H1 (cell line): ENCODE data around the gene BPIFB6. TPM values are rescaled to one million over a fixed set of nuclear protein-coding genes. Genes with fewer than 3 reads are reported as not detected.

ENCODE experiments used
- CTCF ChIA-PET: fragments of 300-600 bp; sonication (Branson Sonifier 250); formaldehyde crosslinking; loops from one replicate; lab custom pipeline; 2021; ENCODE audit not compliant: partially characterized antibody; lab: Charles Lee
- POLR2A ChIA-PET: fragments of 300-600 bp; sonication (Branson Sonifier 250); formaldehyde crosslinking; loops from one replicate; lab custom pipeline; 2021; ENCODE audit warnings: inconsistent platforms; ENCODE audit not compliant: partially characterized antibody; lab: Charles Lee
- DNase-seq, 2 experiments: peaks; one replicate each; pipeline versions ENCODE4 v3.0.0 to v3.0.0-alpha.2; 2010 to 2022; ENCODE audit warnings: low spot score in 2 of 2, low read depth in 1 of 2, mixed read lengths in 1 of 2
- FAIRE-seq: peaks from 2 replicates; lab custom pipeline; 2011; peaks lifted over from hg19 to GRCh38; lab: Jason Lieb, UNC
- H2AFZ ChIP-seq: 2 replicates; pipeline ENCODE4 v1.8.1; 2012; ENCODE audit warnings: low read length, inconsistent platforms
- H2AK5ac ChIP-seq: 2 replicates; pipeline ENCODE4 v1.6.1; 2013; ENCODE audit warnings: low read depth, low read length
- H2BK120ac ChIP-seq: replicated peaks from 2 replicates; pipeline ENCODE3; 2013; ENCODE audit warnings: low read depth, low read length, inconsistent platforms
- H2BK12ac ChIP-seq: 2 replicates; pipeline ENCODE4 v1.6.1; 2013; ENCODE audit warnings: low read depth, low read length
- H2BK15ac ChIP-seq: 2 replicates; pipeline ENCODE4 v1.6.1; 2013; ENCODE audit warnings: low read length
- H2BK20ac ChIP-seq: 2 replicates; pipeline ENCODE4 v1.6.1; 2013; ENCODE audit warnings: low read length
- H2BK5ac ChIP-seq: 2 replicates; pipeline ENCODE4 v1.6.1; 2013; ENCODE audit warnings: low read depth, low read length
- H3K14ac ChIP-seq: 2 replicates; pipeline ENCODE4 v1.6.1; 2013; ENCODE audit warnings: inconsistent platforms; ENCODE audit not compliant: insufficient read length
- H3K18ac ChIP-seq: 2 replicates; pipeline ENCODE4 v1.6.1; 2013; ENCODE audit warnings: low read length; ENCODE audit errors: extremely low read depth
- H3K23ac ChIP-seq: 2 replicates; pipeline ENCODE4 v1.6.1; 2013; ENCODE audit warnings: inconsistent platforms; ENCODE audit not compliant: insufficient read length
- H3K23me2 ChIP-seq: 2 replicates; pipeline ENCODE4 v1.6.1; 2013; ENCODE audit warnings: low read depth, low read length
- H3K27ac ChIP-seq: 2 replicates; pipeline ENCODE4 v1.6.1; 2011; ENCODE audit warnings: low read depth, low read length, inconsistent platforms
- H3K27me3 ChIP-seq, 4 experiments: replicated peaks in 1 of 4; 1 replicate in 1 of 4; 2 replicates in 3 of 4; pipeline versions ENCODE4 v1.6.1 to v1.8.1; 2011 to 2013; ENCODE audit warnings: low read length in 3 of 4, mild to moderate bottlenecking in 3 of 4, inconsistent platforms in 2 of 4, mixed read lengths in 2 of 4, moderate library complexity in 1 of 4; ENCODE audit not compliant: control insufficient read depth in 3 of 4, insufficient read depth in 3 of 4; ENCODE audit errors: extremely low read depth in 1 of 4
- H3K36me3 ChIP-seq, 4 experiments: 2 replicates each; pipeline versions ENCODE4 v1.6.1 to v1.8.1; 2011 to 2013; ENCODE audit warnings: mild to moderate bottlenecking in 4 of 4, low read length in 3 of 4, moderate library complexity in 2 of 4, control low read depth in 1 of 4, inconsistent platforms in 1 of 4; ENCODE audit not compliant: insufficient read depth in 4 of 4, control insufficient read depth in 2 of 4
- H3K4ac ChIP-seq: replicated peaks from 2 replicates; pipeline ENCODE3; 2013; ENCODE audit warnings: low read length, low read depth, mixed read lengths, inconsistent platforms; ENCODE audit not compliant: insufficient read length
- H3K4me1 ChIP-seq, 4 experiments: replicated peaks in 1 of 4; 1 replicate in 1 of 4; 2 replicates in 3 of 4; pipeline versions ENCODE4 v1.6.1 to v1.8.1; 2011 to 2013; ENCODE audit warnings: low read length in 3 of 4, inconsistent platforms in 2 of 4, mixed read lengths in 1 of 4; ENCODE audit not compliant: insufficient read depth in 4 of 4, control insufficient read depth in 3 of 4
- H3K4me2 ChIP-seq, 2 experiments: 2 replicates each; pipeline versions ENCODE4 v1.6.1 to v1.8.1; 2011 to 2013; ENCODE audit warnings: low read depth in 2 of 2, low read length in 2 of 2, control low read depth in 1 of 2, inconsistent platforms in 1 of 2, mild to moderate bottlenecking in 1 of 2; ENCODE audit not compliant: insufficient read depth in 1 of 2
- H3K4me3 ChIP-seq, 4 experiments: fragments of 200-600, 300-600 bp in 1 of 4; sonication (generic), shearing (Covaris generic), sonication (Bioruptor Twin) in 1 of 4; 2 replicates each; pipeline versions ENCODE4 v1.5.1 to v1.8.1; 2011 to 2016; ENCODE audit warnings: low read length in 4 of 4, low read depth in 3 of 4, control low read depth in 2 of 4, inconsistent platforms in 2 of 4, mild to moderate bottlenecking in 2 of 4, mixed read lengths in 1 of 4, moderate library complexity in 1 of 4; ENCODE audit not compliant: insufficient read depth in 2 of 4; ENCODE audit errors: extremely low read depth in 1 of 4
- H3K56ac ChIP-seq: replicated peaks from 2 replicates; pipeline ENCODE3; 2013; ENCODE audit warnings: low read depth, mild to moderate bottlenecking, mixed read lengths, low read length, inconsistent platforms; ENCODE audit not compliant: insufficient read length
- H3K79me1 ChIP-seq: 2 replicates; pipeline ENCODE4 v1.6.1; 2013; ENCODE audit warnings: low read depth, low read length, control low read depth
- H3K79me2 ChIP-seq, 2 experiments: 2 replicates each; pipeline versions ENCODE4 v1.6.1 to v1.8.1; 2012 to 2013; ENCODE audit warnings: low read length in 2 of 2, mild to moderate bottlenecking in 2 of 2, inconsistent platforms in 1 of 2; ENCODE audit not compliant: insufficient read depth in 2 of 2, control insufficient read depth in 1 of 2
- H3K9ac ChIP-seq, 4 experiments: replicated peaks in 1 of 4; 1 replicate in 1 of 4; 2 replicates in 3 of 4; pipeline versions ENCODE4 v1.6.1 to v1.8.1; 2011 to 2013; ENCODE audit warnings: low read depth in 3 of 4, low read length in 3 of 4, control low read depth in 2 of 4, mild to moderate bottlenecking in 2 of 4, moderate library complexity in 2 of 4, inconsistent platforms in 1 of 4; ENCODE audit errors: extremely low read depth in 1 of 4
- H3K9me3 ChIP-seq, 2 experiments: 2 replicates each; pipeline versions ENCODE4 v1.6.1 to v1.8.1; 2012 to 2013; ENCODE audit warnings: mild to moderate bottlenecking in 2 of 2, moderate library complexity in 2 of 2, control low read depth in 1 of 2, inconsistent platforms in 1 of 2, low read depth in 1 of 2, low read length in 1 of 2, mixed read lengths in 1 of 2; ENCODE audit not compliant: insufficient read depth in 2 of 2
- H4K20me1 ChIP-seq, 2 experiments: replicated peaks in 1 of 2; 2 replicates each; pipeline versions ENCODE3 to v1.8.1; 2011 to 2013; ENCODE audit warnings: inconsistent platforms in 2 of 2, low read length in 2 of 2, mild to moderate bottlenecking in 1 of 2; ENCODE audit not compliant: insufficient read depth in 2 of 2, control insufficient read depth in 1 of 2
- H4K5ac ChIP-seq: 2 replicates; pipeline ENCODE4 v1.6.1; 2013; ENCODE audit warnings: low read length, low read depth, mixed read lengths, inconsistent platforms; ENCODE audit not compliant: insufficient read length
- H4K8ac ChIP-seq: 2 replicates; pipeline ENCODE4 v1.8.0; 2013; ENCODE audit warnings: mild to moderate bottlenecking, moderate library complexity, low read length, inconsistent platforms; ENCODE audit not compliant: insufficient read depth; ENCODE audit errors: extremely low read depth
- H4K91ac ChIP-seq: replicated peaks from 2 replicates; pipeline ENCODE3; 2013; ENCODE audit warnings: low read length, mixed read lengths, inconsistent platforms; ENCODE audit not compliant: insufficient read length
- ASH2L ChIP-seq: fragments of 200-600, 300-600 bp; sonication (generic); IDR thresholded peaks from one replicate; pipeline ENCODE4 v1.7.1; 2017; ENCODE audit warnings: low read length
- BRCA1 ChIP-seq: IDR thresholded peaks from 2 replicates; pipeline ENCODE4 v1.6.1; 2012; ENCODE audit warnings: low read depth, low read length, improper control_type of control experiment
- CBX5 ChIP-seq: fragments of 300-800, 300-1000 bp; sonication (generic); IDR thresholded peaks from 2 replicates; pipeline ENCODE4 v1.7.1; 2016; ENCODE audit warnings: antibody characterized with exemption, low read length, low read depth
- CHD2 ChIP-seq: IDR thresholded peaks from 2 replicates; pipeline ENCODE4 v1.6.1; 2012; ENCODE audit warnings: low read length, improper control_type of control experiment
- EP300 ChIP-seq, 2 experiments: IDR thresholded peaks; 1 replicate in 1 of 2; 2 replicates in 1 of 2; pipeline ENCODE4 v1.6.1; 2011 to 2012; ENCODE audit warnings: low read depth in 2 of 2, low read length in 2 of 2, mild to moderate bottlenecking in 2 of 2, borderline replicate concordance in 1 of 2, inconsistent platforms in 1 of 2, moderate library complexity in 1 of 2
- HDAC2 ChIP-seq, 2 experiments: fragments of 300-600 bp in 1 of 2; sonication (generic) in 1 of 2; IDR thresholded peaks; 2 replicates each; pipeline ENCODE4 v1.6.1; 2011 to 2012; ENCODE audit warnings: low read depth in 2 of 2, low read length in 2 of 2, mild to moderate bottlenecking in 2 of 2, moderate library complexity in 2 of 2, borderline replicate concordance in 1 of 2, inconsistent platforms in 1 of 2
- HDAC6 ChIP-seq: IDR thresholded peaks from one replicate; pipeline ENCODE4 v1.7.1; 2012; ENCODE audit warnings: low read depth, mild to moderate bottlenecking, inconsistent platforms, low read length, moderate library complexity
- SRF ChIP-seq: IDR thresholded peaks from 2 replicates; pipeline ENCODE4 v1.6.1; 2011; ENCODE audit warnings: mild to moderate bottlenecking, low read depth, low read length, moderate library complexity
- ZNF274 ChIP-seq: IDR thresholded peaks from 2 replicates; pipeline ENCODE4 v1.7.0; 2012; ENCODE audit warnings: low read length, borderline replicate concordance; ENCODE audit errors: extremely low read depth
- WGBS, 2 experiments: shearing (Covaris generic) in 1 of 2; methylation state at CpG; one replicate each; pipeline versions ENCODE4 v1.1.6 to v1.1.7; 2013 to 2015; ENCODE audit warnings: low lambda C conversion rate in 2 of 2, mixed read lengths in 2 of 2, inconsistent platforms in 1 of 2, low coverage in 1 of 2, missing lambda C conversion rate in 1 of 2; ENCODE audit not compliant: insufficient replicate concordance in 2 of 2, insufficient coverage in 1 of 2, insufficient read length in 1 of 2; ENCODE audit errors: extremely low coverage in 1 of 2, missing lambda C conversion rate in 1 of 2; 5-methylcytosine and 5-hydroxymethylcytosine counted together
- polyA plus RNA-seq, 7 experiments: library from polyadenylated mRNA; depleted of rRNA in 3 of 7; stranded (reverse) in 5 of 7; unstranded in 2 of 7; fragments of >200 nt in 5 of 7; fragments of 200-250 nt in 2 of 7; gene quantifications; 1 replicate in 5 of 7; 2 replicates in 1 of 7; 4 replicates in 1 of 7; pipeline versions ENCODE4 v1.2.1 to v1.2.3, GENCODE V29; 2011 to 2013; ENCODE audit warnings: missing spikeins in 2 of 7, mixed read lengths in 2 of 7
- total RNA-seq: library from RNA; stranded (reverse); fragmentation: NEBNext Ultra II Directional; extraction: Animal tissue kit (Norgen Biotek cat#: 25700); gene quantifications from 2 replicates; pipeline ENCODE4 v1.2.1, GENCODE V29; 2021
- TF ChIP-seq, protein P1 (sequence below): IDR thresholded peaks from 2 replicates; pipeline ENCODE4 v1.6.1; 2012; ENCODE audit warnings: inconsistent platforms

Gene BPIFB6
- total and polyA plus RNA-seq, 2 of the 8 experiments (the other 6 are each of a cell fraction or from before 2014, with no cell fraction given), result not detected

DNA sequence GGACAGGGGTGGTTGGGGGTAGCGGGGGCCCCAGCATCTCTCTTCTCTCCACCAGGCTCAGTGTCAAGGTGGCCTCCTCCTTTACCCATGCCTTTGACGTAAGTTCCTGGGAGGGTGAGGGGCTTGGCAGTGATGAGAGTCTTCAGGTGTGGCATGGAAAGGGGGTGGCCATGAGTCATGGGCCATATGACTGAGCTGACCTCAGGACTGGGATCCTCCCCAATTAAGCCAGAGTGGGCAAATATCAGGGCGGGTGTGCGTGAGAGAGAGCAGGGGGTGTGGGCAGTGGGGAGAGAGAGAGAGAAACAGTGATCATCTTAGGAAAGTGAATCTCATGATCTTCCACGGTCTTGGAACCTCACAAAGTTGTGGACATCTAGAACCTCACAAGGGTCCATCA lies 39.8 kb downstream of the BPIFB6 start:
- DNase-seq (no peak), FAIRE-seq (no peak)
- Histone ChIP-seq H2BK20ac (no peak overlapping the region), H2BK5ac (no peak overlapping the region), H3K4ac (no peak overlapping the region), H4K8ac (no peak overlapping the region), H4K20me1 (peaks cover 0 to 2% of the 10 kb centered on the region in 2 experiments), H3K14ac (no peak overlapping the region), H3K36me3 (no peaks in the 10 kb centered on the region), H2AK5ac (no peak overlapping the region), H2BK12ac (no peak overlapping the region), H3K27ac (no peak overlapping the region), H4K5ac (no peak overlapping the region), H3K4me1 (no peaks in the 10 kb centered on the region), H3K9me3 (no peaks in the 10 kb centered on the region), H4K91ac (no peak overlapping the region), H3K27me3 (no peaks in the 10 kb centered on the region), H2BK120ac (no peak overlapping the region), H3K18ac (no peak overlapping the region), H3K56ac (no peak overlapping the region), H3K79me1 (no peaks in the 10 kb centered on the region), H3K9ac (no peak overlapping the region), H3K23ac (no peak overlapping the region), H2AFZ (no peak overlapping the region), H2BK15ac (no peak overlapping the region), H3K4me2 (no peak overlapping the region), H3K4me3 (no peak overlapping the region), H3K23me2 (peaks cover 5% of the 10 kb centered on the region; the same call in 1 of the 2 replicates), H3K79me2 (no peaks in the 10 kb centered on the region)
- POLR2A ChIA-PET, result no interaction called here
- CTCF ChIA-PET, result interaction anchor here (0.6 to 2.0 kb wide), 7 partner anchors 9 to 787 kb away, joined by 3 to 7 read pairs (median 4); no protein-coding TSS in a partner anchor
- WGBS, 2 experiments, result 100% methylated on average over 4 of the region's 5 CpGs; no CpG with 5 or more reads in 1 of the 2 experiments
- TF ChIP-seq ZNF274 (no peak), BRCA1 (no peak), HDAC6 (no peak), CHD2 (no peak), CBX5 (no peak), EP300 (IDR thresholded peaks at IDR 0.05; ENCODE audit: borderline replicate concordance in 1 of 2, low read depth in 2 of 2, low read length in 2 of 2) (no peak), SRF (no peak), ASH2L (no peak), HDAC2 (IDR thresholded peaks at IDR 0.05; ENCODE audit: borderline replicate concordance in 1 of 2, low read depth in 2 of 2, low read length in 2 of 2) (no peak)
- TF ChIP-seq, protein P1, sequence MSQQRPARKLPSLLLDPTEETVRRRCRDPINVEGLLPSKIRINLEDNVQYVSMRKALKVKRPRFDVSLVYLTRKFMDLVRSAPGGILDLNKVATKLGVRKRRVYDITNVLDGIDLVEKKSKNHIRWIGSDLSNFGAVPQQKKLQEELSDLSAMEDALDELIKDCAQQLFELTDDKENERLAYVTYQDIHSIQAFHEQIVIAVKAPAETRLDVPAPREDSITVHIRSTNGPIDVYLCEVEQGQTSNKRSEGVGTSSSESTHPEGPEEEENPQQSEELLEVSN, result no peak
